GM12892 (cell line): ENCODE data around the gene CTTN.

Source experiments
- POLR2AphosphoS5 ChIP-seq: IDR thresholded peaks from 2 replicates; pipeline ENCODE4 v1.6.1; 2011; ENCODE audit warnings: low read depth, low read length, control low read depth
- TAF1 ChIP-seq: IDR thresholded peaks from 2 replicates; pipeline ENCODE4 v1.6.1; 2011; ENCODE audit warnings: low read depth, mild to moderate bottlenecking, control low read depth, low read length, borderline replicate concordance

DNA sequence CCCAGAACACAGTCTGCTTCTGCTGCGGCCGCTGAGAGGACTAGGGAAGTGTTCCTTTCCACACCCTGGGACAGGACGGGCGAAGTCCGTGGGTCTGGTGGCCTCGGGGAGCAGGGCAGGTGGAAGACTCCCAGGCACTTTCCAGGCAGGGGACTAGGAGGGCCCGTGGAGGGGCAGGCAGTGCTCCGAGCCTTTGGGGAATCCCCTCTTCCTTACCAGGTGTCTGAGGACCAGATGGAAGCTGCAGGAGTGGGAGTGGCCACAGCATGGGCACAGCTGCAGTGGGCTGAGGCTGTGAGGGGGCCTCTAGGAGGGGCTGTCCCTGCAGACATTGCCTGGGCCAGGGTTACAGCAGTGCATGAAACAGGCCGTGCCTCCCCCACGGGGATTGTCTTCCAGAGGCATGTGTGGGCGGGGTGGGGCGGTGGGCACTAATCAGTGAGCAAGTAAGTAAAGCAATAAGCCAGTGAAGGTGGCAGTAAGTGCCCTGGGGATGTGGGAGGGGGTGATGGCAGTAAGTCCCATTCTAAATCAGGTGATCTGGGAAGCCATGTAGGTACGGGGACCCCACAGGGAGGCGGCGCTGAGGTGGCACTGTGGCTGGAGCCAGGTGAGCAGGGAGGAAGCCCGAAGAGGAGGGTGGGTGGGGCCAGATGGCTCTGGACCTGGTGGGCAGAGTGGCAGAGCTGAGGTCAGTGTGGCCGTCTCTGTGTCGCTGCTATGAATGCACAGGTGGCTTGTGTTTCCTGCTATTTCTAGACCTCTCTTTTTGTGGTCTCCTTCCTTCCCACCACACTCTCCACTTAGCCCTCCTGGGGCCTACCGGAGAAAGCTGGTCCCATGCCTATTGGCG lies 66.4 kb downstream of the CTTN start:
- TF ChIP-seq POLR2AphosphoS5 (no peak), TAF1 (no peak)
